Gastroesophageal sphincter (tissue), 4 donors: ENCODE measurements around the gene EFL1. TPM values are rescaled to one million over a fixed set of nuclear protein-coding genes. Genes with fewer than 3 reads are reported as not detected.
A peak's percentile ranks its signal among the peaks of the same experiment; 100 is the strongest.

Experiments
- ATAC-seq: fragments of 150-250 bp; one replicate; pipeline ENCODE4 v1.9.1; 2016; ENCODE audit warnings: mild to moderate bottlenecking, moderate library complexity
- H3K27ac ChIP-seq, 4 donors: fragments of 200-600 bp; sonication (generic) in 3 of 4; 1 replicate in 3 of 4; 2 replicates in 1 of 4; pipeline ENCODE4 v1.5.1; 2016 to 2019
- H3K27me3 ChIP-seq: fragments of 200-600 bp; sonication (generic); one replicate; pipeline ENCODE4 v1.5.1; 2019
- H3K36me3 ChIP-seq, 2 donors: fragments of 200-600 bp; sonication (generic); one replicate each; pipeline ENCODE4 v1.5.1; 2019; ENCODE audit warnings: control low read depth in 1 of 2
- H3K4me1 ChIP-seq, 3 donors: fragments of 200-600 bp; sonication (generic); 1 replicate in 2 of 3; 2 replicates in 1 of 3; pipeline ENCODE4 v1.5.1; 2016 to 2019; ENCODE audit warnings: control low read depth in 2 of 3
- H3K4me3 ChIP-seq, 2 donors: fragments of 200-600 bp; sonication (generic); one replicate each; pipeline ENCODE4 v1.5.1; 2019; ENCODE audit warnings: mild to moderate bottlenecking in 1 of 2, moderate library complexity in 1 of 2
- H3K9me3 ChIP-seq, 3 donors: fragments of 200-600 bp; sonication (generic); one replicate each; pipeline ENCODE4 v1.5.1; 2017 to 2019; ENCODE audit warnings: control low read depth in 2 of 3
- CTCF ChIP-seq, 4 experiments: fragments of 200-600 bp in 2 of 4; fragments of 450-650 bp in 2 of 4; sonication (generic) in 1 of 4; IDR thresholded peaks; one replicate each; pipeline ENCODE4 v1.5.1; 2017 to 2019; ENCODE audit warnings: antibody characterized with exemption in 4 of 4, mild to moderate bottlenecking in 2 of 4, moderate library complexity in 2 of 4
- EP300 ChIP-seq: sonication (generic); formaldehyde crosslinking; IDR thresholded peaks from one replicate; pipeline ENCODE4 v1.6.1; 2017; ENCODE audit warnings: antibody characterized with exemption, mild to moderate bottlenecking
- POLR2A ChIP-seq, 2 donors: fragments of 450-650 bp; IDR thresholded peaks; one replicate each; pipeline ENCODE4 v1.6.1; 2017; ENCODE audit warnings: antibody characterized with exemption in 2 of 2, mild to moderate bottlenecking in 2 of 2, moderate library complexity in 1 of 2
- POLR2AphosphoS5 ChIP-seq: sonication (generic); formaldehyde crosslinking; IDR thresholded peaks from one replicate; pipeline ENCODE4 v1.6.1; 2017; ENCODE audit warnings: antibody characterized with exemption
- WGBS, 2 donors: methylation state at CpG; one replicate each; pipeline ENCODE4 v1.1.5; 2018; ENCODE audit warnings: low coverage in 1 of 2; 5-methylcytosine and 5-hydroxymethylcytosine counted together
- total RNA-seq, 4 donors: library from RNA; depleted of rRNA; stranded (reverse); fragments of >200 nt; gene quantifications; one replicate each; pipeline ENCODE4 v1.1.0, GENCODE V29; 2016

EFL1 gene
- total RNA-seq, 4 donors from 2014 or later = 12.1 to 17.7 (median 15.5) TPM

- Histone ChIP-seq H3K27me3 (no peaks in the 10 kb centered on the region), H3K27ac (no peak overlapping the region), H3K36me3 (no peaks in the 10 kb centered on the region), H3K4me1 (peaks cover 0 to 10% (median 4%) of the 10 kb centered on the region in 3 donors), H3K4me3 (no peak overlapping the region), H3K9me3 (no peaks in the 10 kb centered on the region)
- 45 to 63% methylated on average over 2 to 3 of the region's 3 CpGs for WGBS, 2 donors
- TF ChIP-seq POLR2A (IDR thresholded peaks at IDR 0.05) (no peak), CTCF (IDR thresholded peaks at IDR 0.05) (no peak), POLR2AphosphoS5 (no peak), EP300 (no peak)
- peak; percentile 72 for ATAC-seq
Measured at GRCh38 chr15:82177291-82178010, 85.1 kb downstream of the EFL1 start.

- H3K27ac ChIP-seq = no peak overlapping the region
- no peak overlapping the region for H3K4me3 ChIP-seq
- peaks cover 0 to 8% (median 4%) of the 10 kb centered on the region in 3 donors for H3K4me1 ChIP-seq
- TF ChIP-seq POLR2AphosphoS5 (no peak), EP300 (no peak), CTCF (IDR thresholded peaks at IDR 0.05) (no peak), POLR2A (IDR thresholded peaks at IDR 0.05) (no peak)
- H3K27me3 ChIP-seq = no peaks in the 10 kb centered on the region
- H3K9me3 ChIP-seq = no peaks in the 10 kb centered on the region
- H3K36me3 ChIP-seq = no peaks in the 10 kb centered on the region
- 92 to 100% methylated on average over 2 of the region's 2 CpGs for WGBS, 2 donors
- ATAC-seq = no peak
Measured at GRCh38 chr15:82176542-82176941, 86.0 kb downstream of the EFL1 start.

- Histone ChIP-seq H3K36me3 (no peaks in the 10 kb centered on the region), H3K27ac (no peak overlapping the region), H3K9me3 (no peaks in the 10 kb centered on the region), H3K4me1 (peaks cover 0 to 8% (median 4%) of the 10 kb centered on the region in 3 donors), H3K27me3 (no peaks in the 10 kb centered on the region), H3K4me3 (no peak overlapping the region)
- WGBS, 2 donors = 91 to 92% methylated on average over 5 of the region's 5 CpGs
- TF ChIP-seq EP300 = no peak
- TF ChIP-seq POLR2AphosphoS5 = no peak
- no peak for TF ChIP-seq POLR2A (IDR thresholded peaks at IDR 0.05)
- no peak for TF ChIP-seq CTCF (IDR thresholded peaks at IDR 0.05)
- ATAC-seq = no peak
Measured at GRCh38 chr15:82174471-82175235, 87.9 kb downstream of the EFL1 start.

GRCh38 chr15:82173108-82173507, 89.4 kb downstream of the EFL1 start:
- Histone ChIP-seq H3K4me1 (peaks cover 0 to 5% (median 4%) of the 10 kb centered on the region in 3 donors), H3K36me3 (no peaks in the 10 kb centered on the region), H3K27me3 (no peaks in the 10 kb centered on the region), H3K27ac (no peak overlapping the region), H3K9me3 (no peaks in the 10 kb centered on the region), H3K4me3 (no peak overlapping the region)
- no peak for ATAC-seq
- WGBS, 2 donors = 86% methylated on average over 1 of the region's 1 CpG; no CpG with 5 or more reads in 1 of the 2 donors
- no peak for TF ChIP-seq POLR2AphosphoS5
- TF ChIP-seq EP300 = no peak
- no peak for TF ChIP-seq CTCF (IDR thresholded peaks at IDR 0.05)
- TF ChIP-seq POLR2A (IDR thresholded peaks at IDR 0.05) = no peak
